Activated naive CD4-positive, alpha-beta T cell treated with anti-CD3 and anti-CD28 coated beads, Interleukin-2, amount 50 U/mL, for 16 hours (primary cell): ENCODE measurements around the gene DSCAML1.
"Not testable (repeated sequence)": the region's sequence is repeated elsewhere in the genome, so short reads cannot be mapped to it uniquely, and the experiment has no call there.

Experiments used
- DNase-seq: peaks from one replicate; pipeline ENCODE4 v3.0.0-alpha.2; 2020

The DSCAML1 gene

GRCh38 chr11:117792241-117792640 lies 4.8 kb downstream of the DSCAML1 start:
- no peak for DNase-seq

GRCh38 chr11:117790279-117790678 lies 6.7 kb downstream of the DSCAML1 start:
- no peak for DNase-seq

- no peak for DNase-seq
Observed at GRCh38 chr11:117789241-117789640, 7.8 kb downstream of the DSCAML1 start.

DNA sequence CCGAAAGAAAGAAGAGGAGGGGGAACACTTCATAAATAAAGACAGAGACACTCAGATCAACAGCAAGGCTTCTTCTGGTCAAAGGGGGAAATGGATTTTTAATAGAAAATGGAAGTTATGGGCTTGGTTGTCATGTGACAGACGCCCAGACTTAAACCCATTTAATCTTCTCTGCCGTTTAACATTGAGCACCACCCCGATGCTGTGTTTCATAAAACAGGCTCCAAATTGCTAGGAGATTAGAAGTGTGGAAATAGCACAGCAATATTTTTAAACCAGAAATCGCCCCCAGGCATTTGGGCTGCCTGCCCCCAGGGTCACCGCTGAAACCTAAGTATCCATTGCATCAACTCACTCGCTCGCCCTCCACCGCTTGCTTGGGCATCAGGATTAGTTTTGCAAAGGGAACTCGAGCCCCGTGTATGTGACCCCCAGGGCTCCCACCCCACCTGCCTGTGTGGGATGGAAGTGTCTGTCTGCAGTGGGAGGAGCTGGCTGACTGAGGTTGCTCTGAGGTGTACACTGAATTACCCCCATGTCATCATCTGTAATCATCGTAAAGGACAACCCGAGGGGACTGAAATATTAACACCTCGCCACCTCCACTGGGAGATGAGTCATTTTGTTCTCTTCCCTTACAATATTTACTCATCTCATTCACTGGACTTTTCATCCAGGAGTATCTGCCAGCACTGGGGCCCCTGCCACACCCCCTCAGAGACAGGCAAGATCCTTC lies 10.7 kb downstream of the DSCAML1 start:
- DNase-seq, result no peak

GRCh38 chr11:117782101-117782500 lies 14.9 kb downstream of the DSCAML1 start:
- DNase-seq, result no peak

GRCh38 chr11:117781627-117782026 lies 15.4 kb downstream of the DSCAML1 start:
- DNase-seq, result no peak

GRCh38 chr11:117780456-117780855 lies 16.6 kb downstream of the DSCAML1 start:
- DNase-seq, result no peak

DNA sequence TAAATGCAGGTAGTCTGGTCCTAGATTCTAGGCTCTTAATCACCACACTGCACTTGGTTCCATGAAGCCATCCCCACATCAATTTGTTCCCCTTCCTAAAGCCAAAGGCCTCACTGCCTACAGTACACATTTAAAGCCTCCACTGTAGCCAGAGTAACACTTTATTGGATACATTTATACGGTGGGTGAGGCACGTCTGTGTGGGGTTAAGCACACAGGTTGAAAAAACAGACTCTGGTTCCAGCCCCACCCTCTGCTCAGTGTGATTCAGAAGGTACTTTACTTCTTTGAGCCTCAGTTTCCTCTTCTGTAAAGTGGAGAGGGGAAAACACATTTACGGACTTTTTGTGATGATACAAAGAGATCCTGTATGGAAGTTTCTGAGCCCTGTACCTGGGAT lies 22.5 kb downstream of the DSCAML1 start:
- no peak for DNase-seq

DNA sequence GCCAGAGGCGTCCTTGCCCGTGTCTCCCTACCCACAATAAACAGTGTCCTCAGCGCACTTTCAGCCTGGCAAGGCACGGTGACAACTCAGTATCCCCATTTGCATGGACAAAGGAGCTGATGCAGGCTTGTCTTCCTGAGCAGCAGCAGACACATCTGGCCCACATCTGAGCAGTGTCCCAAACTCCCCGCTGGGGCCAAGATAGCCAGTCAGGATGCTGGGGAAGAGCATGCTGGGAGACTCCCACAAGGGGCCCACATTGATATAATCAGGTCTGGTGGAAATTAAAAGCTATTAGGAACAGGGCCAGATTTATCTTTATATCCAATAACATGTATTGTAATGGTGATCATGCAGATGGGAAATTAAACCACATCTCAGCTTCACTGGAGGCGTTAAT lies 24.7 kb downstream of the DSCAML1 start:
- no peak for DNase-seq

DNA sequence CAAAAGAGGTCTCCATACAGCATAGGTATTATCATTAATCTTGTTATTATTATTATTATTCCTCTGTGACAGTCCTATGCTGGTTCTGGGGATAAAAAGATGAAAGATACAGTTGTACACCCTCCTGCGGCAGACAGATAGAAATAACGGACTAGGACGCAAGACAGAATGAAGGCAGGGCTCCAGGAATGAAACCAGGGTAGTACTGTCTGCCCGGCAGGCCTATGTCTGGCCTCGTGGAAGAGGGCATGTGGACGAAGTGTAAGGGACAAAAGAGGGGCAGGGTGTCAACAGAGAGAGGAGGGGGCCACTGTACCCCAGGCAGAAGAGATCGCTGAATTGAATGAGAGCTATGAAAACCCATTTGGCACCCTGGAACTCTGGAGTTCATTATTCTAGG lies 25.2 kb downstream of the DSCAML1 start:
- no peak for DNase-seq

- DNase-seq, result no peak
Observed at GRCh38 chr11:117771197-117771596, 25.8 kb downstream of the DSCAML1 start.

- no peak for DNase-seq
Observed at GRCh38 chr11:117770061-117770460, 27.0 kb downstream of the DSCAML1 start.

- DNase-seq, result no peak
Observed at GRCh38 chr11:117769533-117769932, 27.5 kb downstream of the DSCAML1 start.

GRCh38 chr11:117768506-117768905 lies 28.5 kb downstream of the DSCAML1 start:
- DNase-seq, result no peak

DNA sequence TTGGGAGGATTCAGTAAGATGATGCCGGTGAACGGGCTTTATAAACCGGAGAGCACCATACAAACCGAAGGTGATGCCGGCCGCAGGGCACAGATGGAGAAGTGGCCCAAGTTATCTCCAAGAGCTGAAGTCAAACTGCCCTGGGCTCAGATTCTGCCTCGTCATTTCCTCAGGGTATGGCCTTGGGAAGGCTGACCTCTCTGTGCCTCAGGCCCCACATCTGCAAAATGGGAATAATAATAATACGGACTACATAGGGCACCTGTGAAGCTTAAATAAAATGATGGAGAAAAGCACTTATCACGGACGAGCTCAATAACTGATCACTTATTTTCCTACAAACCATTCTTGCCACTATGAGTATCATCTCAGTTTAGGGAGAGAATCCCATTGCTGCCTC lies 29.9 kb downstream of the DSCAML1 start:
- no peak for DNase-seq

DNA sequence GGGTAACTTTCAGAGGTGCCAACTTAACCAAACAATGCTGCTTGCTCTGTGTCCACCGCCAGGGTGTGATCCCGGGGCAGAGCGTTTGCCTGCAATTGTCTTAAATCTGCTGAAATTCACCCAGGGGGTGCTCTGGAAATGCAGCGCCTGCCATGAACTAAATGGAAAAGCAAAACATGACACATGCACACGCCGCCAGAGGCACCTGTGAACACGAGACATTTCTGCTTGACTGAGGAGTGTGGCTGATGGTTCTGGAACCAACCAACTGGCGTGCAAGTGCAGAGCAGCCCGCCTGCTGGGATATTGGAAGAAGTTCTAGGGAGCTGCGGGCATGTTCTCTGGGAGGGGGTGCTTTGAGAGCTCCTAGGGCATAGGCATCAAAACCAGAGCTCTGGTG lies 30.4 kb downstream of the DSCAML1 start:
- DNase-seq, result no peak

DNA sequence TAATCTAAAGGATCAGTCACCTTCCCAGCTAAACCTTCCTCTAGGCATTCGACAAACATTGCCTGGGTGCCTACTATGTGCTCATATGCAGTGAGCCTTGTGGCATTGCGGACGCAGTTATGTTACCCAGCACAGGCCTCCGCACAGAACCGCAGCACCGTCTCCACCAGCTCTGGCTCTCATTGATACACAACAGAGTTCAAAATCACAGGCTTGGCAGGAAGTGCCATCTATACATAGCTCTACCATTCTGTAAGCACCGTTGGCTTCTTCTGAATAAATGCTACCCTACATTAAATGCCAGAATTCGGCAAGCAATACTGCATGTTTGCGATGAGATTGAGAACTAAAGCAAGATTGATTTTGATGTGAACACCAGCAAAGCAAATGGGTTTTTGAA lies 31.0 kb downstream of the DSCAML1 start:
- DNase-seq, result no peak

DNA sequence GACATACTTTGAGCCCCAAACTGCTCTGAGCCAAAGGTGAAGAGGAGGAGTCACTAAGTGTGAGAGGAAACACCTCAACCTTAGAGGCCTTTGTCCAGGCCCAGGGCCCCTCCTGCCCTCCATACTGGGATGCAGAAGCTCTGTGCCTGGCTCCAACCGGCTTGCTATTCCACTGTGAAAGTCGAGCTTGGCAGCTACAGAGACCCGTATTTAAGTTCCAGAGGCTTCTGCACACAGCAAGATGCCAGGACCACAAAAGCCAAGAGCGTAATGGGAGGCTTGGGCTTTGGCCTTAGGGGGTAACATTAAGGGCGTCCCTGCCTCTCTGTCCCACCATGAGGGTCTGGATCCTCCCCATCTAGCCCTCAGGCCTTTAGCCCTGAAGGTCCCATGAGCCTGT lies 31.9 kb downstream of the DSCAML1 start:
- no peak for DNase-seq

GRCh38 chr11:117763465-117763864 lies 33.6 kb downstream of the DSCAML1 start:
- DNase-seq, result not testable (repeated sequence)

DNA sequence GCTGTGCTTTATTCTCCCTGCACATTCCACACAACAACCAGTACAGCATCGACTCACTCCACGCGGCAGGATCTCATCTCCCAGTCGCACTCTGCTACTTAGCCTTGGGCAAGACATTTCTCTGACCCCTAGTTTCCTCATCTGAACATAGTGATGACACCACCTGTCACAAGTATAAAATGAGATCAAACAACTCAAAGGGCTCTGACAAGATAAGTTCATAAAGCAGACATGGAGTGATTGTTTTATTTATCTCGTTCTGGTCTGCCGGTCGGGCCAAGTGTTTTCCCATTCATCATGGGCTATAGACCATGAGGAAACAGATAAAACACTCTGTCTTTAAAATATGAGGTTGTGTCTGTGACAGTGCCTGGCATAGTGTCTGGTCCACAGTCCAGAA lies 35.0 kb downstream of the DSCAML1 start:
- DNase-seq, result no peak

DNA sequence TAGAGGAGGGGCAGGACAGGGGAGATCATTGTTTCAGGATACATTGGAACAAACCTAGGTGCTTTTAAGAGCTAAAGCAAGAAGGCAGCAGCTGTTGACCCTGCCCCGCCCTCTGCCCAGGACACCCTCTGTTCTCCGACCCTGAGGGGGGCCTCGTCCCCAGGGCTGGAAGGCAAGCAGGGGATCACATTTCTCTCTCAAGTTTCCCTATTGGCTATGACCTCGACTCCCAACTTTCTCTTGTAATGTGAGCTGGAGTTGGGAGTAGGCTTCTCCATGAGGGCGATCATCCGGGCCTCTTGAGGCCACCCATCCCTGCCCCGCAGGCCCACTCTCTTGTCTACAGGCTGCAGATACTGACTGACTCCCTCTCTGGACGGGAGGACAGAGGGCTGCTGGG lies 37.7 kb downstream of the DSCAML1 start:
- no peak for DNase-seq

- no peak for DNase-seq
Observed at GRCh38 chr11:117754030-117754429, 43.0 kb downstream of the DSCAML1 start.

DNA sequence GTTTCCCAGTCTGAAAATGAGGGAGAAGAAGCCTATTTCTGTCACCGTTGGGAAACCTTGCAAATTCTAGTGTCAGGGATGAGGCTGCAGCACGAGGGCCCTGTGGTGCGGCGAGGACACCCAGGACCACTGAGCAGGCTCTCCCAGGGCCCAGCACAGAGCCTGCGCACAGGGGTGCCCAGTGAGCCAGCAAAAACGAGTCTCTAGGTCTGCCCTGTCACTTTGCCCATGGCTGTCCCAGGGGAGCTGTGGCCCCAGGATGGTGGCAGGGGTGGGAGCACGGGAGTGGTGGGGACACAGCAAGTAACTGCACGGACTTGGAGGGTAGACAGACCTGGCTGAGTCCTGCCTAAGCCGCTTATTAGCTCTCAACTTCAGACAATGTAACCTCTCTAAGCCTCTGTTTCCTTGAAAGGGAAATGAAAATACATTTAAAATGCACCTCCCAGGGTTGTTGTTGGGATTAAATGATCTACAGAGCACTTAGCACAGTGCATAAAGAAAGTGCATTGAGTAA lies 44.2 kb downstream of the DSCAML1 start:
- no peak for DNase-seq

GRCh38 chr11:117752071-117752470 lies 44.9 kb downstream of the DSCAML1 start:
- DNase-seq, result no peak
